Spinal cord (tissue), 10 donors: ENCODE measurements around the gene PTPN23. TPM values are rescaled to one million over a fixed set of nuclear protein-coding genes. Genes with fewer than 3 reads are reported as not detected.

Experiments
- DNase-seq, 6 donors: peaks; one replicate each; pipeline versions ENCODE4 v3.0.0 to v3.0.0-alpha.2; 2013 to 2015; ENCODE audit warnings: low spot score in 6 of 6, low read depth in 4 of 6
- H3K27ac ChIP-seq: one replicate; pipeline ENCODE4 v1.5.1; 2013; ENCODE audit warnings: low read depth, low read length, control low read depth
- H3K27me3 ChIP-seq: one replicate; pipeline ENCODE4 v1.6.1; 2013; ENCODE audit warnings: low read length; ENCODE audit not compliant: control insufficient read depth, insufficient read depth
- H3K36me3 ChIP-seq: one replicate; pipeline ENCODE4 v1.6.1; 2013; ENCODE audit warnings: low read length; ENCODE audit not compliant: control insufficient read depth, insufficient read depth
- H3K4me1 ChIP-seq: one replicate; pipeline ENCODE4 v1.6.1; 2013; ENCODE audit warnings: low read length; ENCODE audit not compliant: control insufficient read depth, insufficient read depth
- H3K4me3 ChIP-seq: one replicate; pipeline ENCODE4 v1.5.1; 2013; ENCODE audit warnings: low read depth, low read length, control low read depth
- H3K9me3 ChIP-seq: one replicate; pipeline ENCODE4 v1.6.1; 2013; ENCODE audit warnings: low read length; ENCODE audit not compliant: control insufficient read depth, insufficient read depth
- WGBS: methylation state at CpG from one replicate; pipeline ENCODE4 v1.1.5; 2013; ENCODE audit warnings: missing lambda C conversion rate; ENCODE audit not compliant: insufficient coverage; 5-methylcytosine and 5-hydroxymethylcytosine counted together
- polyA plus RNA-seq, 2 donors: library from polyadenylated mRNA; unstranded; fragments of 120-200 nt; gene quantifications; one replicate each; pipeline ENCODE4 v1.2.1, GENCODE V29; 2013; ENCODE audit not compliant: insufficient read length in 2 of 2
- total RNA-seq, 2 donors: library from RNA; depleted of rRNA in 1 of 2; stranded (reverse); fragments of 120-200 nt in 1 of 2; fragments of >200 nt in 1 of 2; gene quantifications; one replicate each; pipeline versions ENCODE4 v1.2.3 to v1.2.4, GENCODE V29; 2013 to 2014
- donor health status: healthy.

The PTPN23 gene
- total and polyA plus RNA-seq, 4 donors, result 13.8 to 46.7 (median 30.5) TPM

DNA sequence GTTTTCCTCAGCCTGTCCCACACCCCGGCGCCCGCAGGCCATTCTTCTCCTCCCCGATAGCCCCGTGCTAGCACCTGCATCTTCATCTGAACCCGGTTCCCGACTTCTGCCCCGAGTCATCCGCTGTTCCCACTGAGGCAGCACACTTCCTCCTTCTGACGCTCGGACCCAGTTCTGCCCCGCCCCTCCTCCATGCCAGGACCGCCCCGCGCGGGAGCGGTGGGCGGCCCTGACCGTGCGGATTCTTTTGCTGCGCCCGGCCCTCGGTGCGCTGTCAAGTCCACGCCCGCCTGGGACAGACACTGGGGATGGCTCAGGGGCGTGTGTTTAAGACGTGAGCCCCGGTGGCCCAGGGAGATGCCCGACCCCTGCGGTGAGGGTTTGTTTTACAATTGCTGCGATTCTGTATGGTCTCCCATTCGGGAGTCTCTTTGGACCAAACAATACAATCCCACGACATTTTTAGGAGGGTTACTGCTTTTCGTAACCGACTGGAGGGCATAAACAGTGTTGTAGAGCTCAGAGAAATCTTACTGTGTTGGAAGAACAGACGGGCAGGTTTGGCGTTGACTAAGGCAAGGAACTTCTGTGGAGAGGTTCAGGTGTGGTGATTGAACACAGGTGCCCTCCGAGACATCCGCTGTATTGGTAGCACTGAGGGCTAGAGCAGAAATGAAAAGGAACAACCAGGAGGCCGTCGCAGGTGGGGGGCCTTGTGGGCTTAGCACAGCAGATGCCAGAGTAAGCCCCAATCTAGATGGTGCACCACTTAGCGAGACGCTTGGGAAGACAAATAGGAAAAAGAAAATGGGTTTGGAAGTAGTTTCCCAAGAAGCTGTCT is 716 bp downstream of the PTPN23 start:
- Histone ChIP-seq H3K9me3 (no peaks in the 10 kb centered on the region), H3K27ac (peak overlapping the region; percentile 98), H3K4me1 (peaks cover 25% of the 10 kb centered on the region), H3K36me3 (peaks cover 9% of the 10 kb centered on the region), H3K4me3 (peak overlapping the region; percentile 96), H3K27me3 (no peaks in the 10 kb centered on the region)
- DNase-seq, result peak; percentile 17 to 92 (median 61)
- WGBS, result 4% methylated on average over 39 of the region's 44 CpGs

DNA sequence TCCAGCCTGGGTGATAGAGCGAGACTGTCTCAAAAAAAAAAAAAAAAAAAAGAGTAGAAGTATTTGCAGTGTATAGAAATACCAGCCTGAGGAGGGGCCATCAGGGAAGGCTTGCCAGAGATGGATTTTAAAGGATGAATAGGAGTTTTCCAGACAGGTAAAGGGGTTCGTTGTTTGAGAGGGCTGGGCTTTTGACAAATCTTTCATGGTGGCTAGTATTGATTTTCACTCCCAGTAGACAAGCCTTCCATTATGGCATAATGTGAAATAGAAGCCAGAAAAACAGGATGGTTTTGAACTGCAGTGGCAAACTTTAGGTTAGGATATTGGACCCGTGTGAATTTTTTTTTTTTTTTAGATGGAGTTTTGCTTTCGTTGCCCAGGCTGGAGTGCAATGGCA is 3.6 kb downstream of the PTPN23 start:
- H3K9me3 ChIP-seq, result no peaks in the 10 kb centered on the region
- peaks cover 21% of the 10 kb centered on the region for H3K36me3 ChIP-seq
- no peak overlapping the region for H3K27ac ChIP-seq
- 100% methylated on average over 2 of the region's 4 CpGs for WGBS
- H3K4me3 ChIP-seq, result no peak overlapping the region
- no peaks in the 10 kb centered on the region for H3K27me3 ChIP-seq
- H3K4me1 ChIP-seq, result peaks cover 22% of the 10 kb centered on the region
- no peak for DNase-seq

DNA sequence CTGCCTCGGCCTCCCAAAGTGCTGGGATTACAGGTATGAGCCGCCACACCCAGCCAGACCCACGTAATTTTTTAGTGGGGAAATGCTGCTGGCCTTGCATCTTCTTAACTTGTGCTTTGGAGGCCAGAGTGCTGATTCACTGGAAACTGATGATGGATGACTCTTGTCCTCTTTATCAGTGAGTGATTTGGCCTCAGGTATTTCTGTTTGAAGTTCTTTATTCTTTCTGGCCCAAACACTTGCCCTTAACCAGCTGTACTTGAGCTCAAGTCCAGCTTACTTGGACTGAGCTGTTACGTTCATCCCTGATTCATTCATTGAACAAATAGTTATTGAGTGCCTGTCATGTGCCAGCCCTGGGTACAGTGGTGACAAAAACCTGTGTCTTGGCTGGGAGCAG is 4.2 kb downstream of the PTPN23 start:
- WGBS, result 95% methylated on average over 4 of the region's 4 CpGs
- Histone ChIP-seq H3K27ac (no peak overlapping the region), H3K4me3 (no peak overlapping the region), H3K27me3 (no peaks in the 10 kb centered on the region), H3K36me3 (peaks cover 21% of the 10 kb centered on the region), H3K4me1 (peaks cover 16% of the 10 kb centered on the region), H3K9me3 (no peaks in the 10 kb centered on the region)
- no peak for DNase-seq

DNA sequence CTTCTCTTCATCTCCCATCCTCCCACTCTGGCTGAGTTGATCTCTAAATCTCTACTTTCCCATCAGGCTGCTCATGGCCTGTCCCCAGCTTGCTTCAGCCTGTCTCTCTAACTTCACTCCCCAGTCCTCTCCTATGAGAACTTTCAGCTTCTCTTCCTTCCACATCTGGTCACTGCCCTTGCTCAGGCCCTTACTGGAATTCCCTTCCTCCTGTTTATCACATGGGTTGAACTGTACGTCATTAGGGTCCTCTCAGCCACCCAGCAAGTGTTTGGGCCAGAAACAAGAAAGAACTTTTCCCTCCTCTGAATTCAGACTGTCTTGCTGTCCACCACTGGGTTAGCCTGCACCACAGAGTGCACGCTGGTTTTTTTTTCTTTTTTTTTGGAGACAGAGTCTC is 5.0 kb downstream of the PTPN23 start:
- Histone ChIP-seq H3K36me3 (peaks cover 21% of the 10 kb centered on the region), H3K27ac (no peak overlapping the region), H3K9me3 (no peaks in the 10 kb centered on the region), H3K4me1 (peaks cover 13% of the 10 kb centered on the region), H3K4me3 (no peak overlapping the region), H3K27me3 (no peaks in the 10 kb centered on the region)
- no peak for DNase-seq
- 76% methylated on average over 2 of the region's 2 CpGs for WGBS

DNA sequence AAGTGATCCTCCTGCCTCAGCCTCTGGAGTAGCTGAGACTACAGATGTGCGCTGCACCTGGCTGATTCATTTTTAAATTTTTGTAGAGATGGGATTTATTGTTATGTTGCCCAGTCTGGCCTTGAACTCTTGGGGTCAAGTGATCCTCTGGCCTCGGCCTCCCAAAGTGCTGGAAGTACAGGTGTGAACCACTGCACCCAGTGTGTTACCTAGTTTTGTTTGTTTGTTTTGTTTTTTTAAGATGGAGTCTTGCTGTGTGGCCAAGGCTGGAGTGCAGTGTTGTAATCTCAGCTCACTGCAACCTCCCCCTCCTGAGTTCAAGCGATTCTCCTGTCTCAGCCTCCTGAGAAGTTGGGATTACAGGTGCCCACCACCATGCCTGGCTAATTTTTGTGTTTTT is 12.1 kb downstream of the PTPN23 start:
- DNase-seq, result no peak
- H3K4me1 ChIP-seq, result no peaks in the 10 kb centered on the region
- no peak overlapping the region for H3K4me3 ChIP-seq
- WGBS, result 91% methylated on average over 2 of the region's 3 CpGs
- no peaks in the 10 kb centered on the region for H3K27me3 ChIP-seq
- H3K36me3 ChIP-seq, result peaks cover 23% of the 10 kb centered on the region
- H3K9me3 ChIP-seq, result no peaks in the 10 kb centered on the region
- H3K27ac ChIP-seq, result no peak overlapping the region

DNA sequence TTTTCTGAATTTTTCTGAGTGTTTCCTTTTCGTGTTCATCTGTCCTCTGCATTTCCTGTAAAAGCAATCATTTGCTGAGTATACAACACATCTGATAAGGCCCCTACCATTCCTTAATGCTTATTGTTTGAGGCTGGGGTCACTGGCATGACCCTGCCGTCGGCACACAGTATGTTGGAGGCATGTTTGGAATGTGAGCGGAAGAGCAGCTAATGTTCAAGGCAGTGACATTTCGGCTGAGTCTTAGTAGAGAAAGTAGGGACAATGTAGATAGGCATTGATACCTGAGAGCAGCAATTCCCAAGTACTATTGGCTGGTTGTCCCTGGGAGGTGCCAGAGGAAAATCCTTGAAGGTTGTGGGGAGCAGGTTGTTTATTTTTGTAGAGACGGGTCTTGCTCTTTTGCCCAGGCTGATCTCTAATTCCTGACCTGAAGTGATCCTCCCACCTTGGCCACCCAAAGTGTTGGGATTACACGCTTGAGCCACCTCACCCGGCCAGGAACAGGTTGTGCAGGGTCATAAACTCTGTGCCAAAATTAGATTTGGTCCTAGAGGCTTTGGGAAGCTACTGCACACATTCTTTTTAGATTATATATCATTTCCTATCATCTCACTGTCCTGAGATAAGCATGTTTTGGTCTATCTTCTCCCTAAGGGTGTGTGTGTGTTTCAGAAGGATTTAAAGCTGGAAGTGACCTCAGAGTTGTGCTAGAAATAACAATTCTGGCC is 13.5 kb downstream of the PTPN23 start:
- no peaks in the 10 kb centered on the region for H3K27me3 ChIP-seq
- H3K4me3 ChIP-seq, result no peak overlapping the region
- H3K27ac ChIP-seq, result no peak overlapping the region
- H3K36me3 ChIP-seq, result peaks cover 14% of the 10 kb centered on the region
- 63% methylated on average over 7 of the region's 8 CpGs for WGBS
- H3K9me3 ChIP-seq, result no peaks in the 10 kb centered on the region
- DNase-seq, result no peak
- peaks cover 9% of the 10 kb centered on the region for H3K4me1 ChIP-seq

DNA sequence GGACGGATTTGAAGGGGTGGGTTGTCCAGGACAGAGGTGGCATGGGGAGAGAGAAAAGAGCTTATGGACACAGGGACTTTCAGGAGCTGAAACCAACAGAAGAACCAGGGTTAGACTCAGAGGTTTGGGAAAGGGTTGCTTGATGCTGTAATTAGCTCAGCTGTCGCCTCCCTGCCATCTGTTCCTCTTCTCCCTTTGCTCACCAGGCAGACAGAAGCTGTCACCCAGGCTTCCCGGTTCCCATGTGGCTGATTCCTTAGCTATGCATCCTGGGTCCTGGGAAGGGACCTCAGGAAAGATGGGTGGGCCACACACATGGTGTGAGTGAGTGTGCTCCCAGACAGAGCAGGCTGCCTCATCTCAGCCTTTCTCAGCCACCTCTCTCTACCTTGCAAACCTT is 14.1 kb downstream of the PTPN23 start:
- H3K27me3 ChIP-seq, result no peaks in the 10 kb centered on the region
- H3K27ac ChIP-seq, result no peak overlapping the region
- peaks cover 13% of the 10 kb centered on the region for H3K4me1 ChIP-seq
- 76% methylated on average over 2 of the region's 3 CpGs for WGBS
- H3K4me3 ChIP-seq, result no peak overlapping the region
- DNase-seq, result peak in 2 of 6 donors; percentile 38 to 77
- no peaks in the 10 kb centered on the region for H3K9me3 ChIP-seq
- H3K36me3 ChIP-seq, result peaks cover 17% of the 10 kb centered on the region

DNA sequence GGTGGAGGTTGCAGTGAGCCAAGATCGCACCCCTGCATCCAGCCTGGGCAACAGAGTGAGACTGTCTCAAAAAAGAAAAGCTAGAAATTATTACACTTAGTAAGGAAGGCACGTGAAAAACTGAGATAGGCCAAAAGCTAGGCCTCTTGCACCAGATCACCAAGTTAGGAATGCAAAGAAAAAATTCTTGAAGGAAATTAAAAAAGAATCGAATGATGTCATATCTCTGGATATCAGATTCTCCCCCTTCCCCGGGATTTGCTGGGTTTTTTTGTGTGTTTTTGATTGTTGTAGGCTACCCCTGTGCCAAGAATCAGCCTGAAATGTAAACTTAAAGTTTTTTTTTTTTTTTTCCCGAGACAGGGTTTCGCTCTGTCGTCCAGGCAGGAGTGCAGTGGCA is 17.4 kb downstream of the PTPN23 start:
- no peaks in the 10 kb centered on the region for H3K27me3 ChIP-seq
- no peak overlapping the region for H3K27ac ChIP-seq
- no peaks in the 10 kb centered on the region for H3K9me3 ChIP-seq
- 100% methylated on average over 3 of the region's 7 CpGs for WGBS
- peaks cover 13% of the 10 kb centered on the region for H3K4me1 ChIP-seq
- H3K4me3 ChIP-seq, result no peak overlapping the region
- DNase-seq, result no peak
- H3K36me3 ChIP-seq, result peaks cover 30% of the 10 kb centered on the region

DNA sequence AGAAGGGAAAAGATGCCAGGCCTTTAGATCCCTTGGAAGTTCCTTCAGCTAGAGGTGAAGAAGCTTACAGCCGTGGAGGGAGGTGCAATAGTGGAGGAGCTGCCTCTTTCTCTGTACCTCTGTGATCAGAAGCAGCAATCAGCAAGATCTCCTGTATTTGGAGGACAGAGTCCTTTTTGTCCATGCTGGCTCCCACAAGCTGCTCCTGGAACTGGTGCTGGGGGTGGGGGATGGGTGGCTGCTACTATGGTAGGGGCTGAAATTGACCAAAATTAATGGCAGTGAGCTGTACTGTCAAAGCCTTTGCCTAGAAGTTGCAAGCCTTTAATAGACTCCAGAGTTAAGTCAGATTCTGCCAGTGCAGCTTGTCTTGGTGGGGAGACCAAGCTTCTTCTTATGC is 18.2 kb downstream of the PTPN23 start:
- H3K36me3 ChIP-seq, result peaks cover 36% of the 10 kb centered on the region
- 63% methylated on average over 1 of the region's 1 CpG for WGBS
- no peak overlapping the region for H3K4me3 ChIP-seq
- no peaks in the 10 kb centered on the region for H3K27me3 ChIP-seq
- peak overlapping the region; percentile 16 for H3K27ac ChIP-seq
- no peaks in the 10 kb centered on the region for H3K9me3 ChIP-seq
- no peak for DNase-seq
- H3K4me1 ChIP-seq, result peaks cover 15% of the 10 kb centered on the region
